Adrenal gland (tissue), 12 donors: ENCODE results near the gene TAAR5. TPM values are rescaled to one million over a fixed set of nuclear protein-coding genes. Genes with fewer than 3 reads are reported as not detected.

ENCODE experiments used
- DNase-seq, 7 donors: peaks; one replicate each; pipeline ENCODE4 v3.0.0-alpha.2; 2019 to 2020
- H3K27ac ChIP-seq, 5 donors: fragments of 200-600 bp; sonication (generic) in 4 of 5; 1 replicate in 3 of 5; 2 replicates in 2 of 5; pipeline versions ENCODE4 v1.5.1 to v1.8.0; 2016 to 2020; ENCODE audit warnings: mild to moderate bottlenecking in 1 of 5
- H3K27me3 ChIP-seq: fragments of 200-600 bp; 2 replicates; pipeline ENCODE4 v1.8.0; 2021
- H3K36me3 ChIP-seq, 2 donors: fragments of 200-600 bp; replicated peaks in 1 of 2; 1 replicate in 1 of 2; 2 replicates in 1 of 2; pipeline versions ENCODE4 v1.5.1 to v1.8.0; 2018 to 2022
- H3K4me1 ChIP-seq, 2 donors: fragments of 200-600 bp; replicated peaks in 1 of 2; 1 replicate in 1 of 2; 2 replicates in 1 of 2; pipeline versions ENCODE4 v1.5.1 to v1.8.0; 2018 to 2021
- H3K4me3 ChIP-seq, 4 donors: fragments of 200-600 bp; sonication (generic) in 3 of 4; one replicate each; pipeline ENCODE4 v1.5.1; 2016 to 2018
- H3K9me3 ChIP-seq, 3 donors: fragments of 200-600 bp; sonication (generic) in 1 of 3; replicated peaks in 1 of 3; 1 replicate in 2 of 3; 2 replicates in 1 of 3; pipeline versions ENCODE4 v1.5.1 to v1.8.0; 2016 to 2021
- CTCF ChIP-seq, 6 experiments: fragments of 450-650 bp in 4 of 6; fragments of 200-600 bp in 2 of 6; sonication (generic) in 1 of 6; IDR thresholded peaks; 1 replicate in 5 of 6; 2 replicates in 1 of 6; pipeline versions ENCODE4 v1.5.1 to v1.8.0; 2016 to 2021; ENCODE audit warnings: antibody characterized with exemption in 6 of 6, mild to moderate bottlenecking in 2 of 6, moderate library complexity in 1 of 6
- POLR2A ChIP-seq, 2 donors: fragments of 450-650 bp; IDR thresholded peaks; one replicate each; pipeline ENCODE4 v1.6.1; 2017; ENCODE audit warnings: antibody characterized with exemption in 2 of 2, mild to moderate bottlenecking in 2 of 2, moderate library complexity in 1 of 2
- WGBS, 4 donors: extraction: QIAGEN DNeasy Blood & Tissue Kit in 2 of 4; methylation state at CpG; one replicate each; pipeline versions ENCODE4 v1.1.5 to v1.1.7; 2013 to 2017; 5-methylcytosine and 5-hydroxymethylcytosine counted together
- intact Hi-C, 2 donors: fragments of 100-400 bp; cut with DNase I; formaldehyde crosslinking; loops; one replicate each; pipeline versions ENCODE4 v1.14.1 to v1.15.0; 2022 to 2023
- polyA plus RNA-seq, 3 donors: library from polyadenylated mRNA; stranded (reverse); fragments of 200-250 nt in 2 of 3; fragments of 350-450 nt in 1 of 3; fragmentation: Illumina TruSeq in 1 of 3; extraction: RNeasy Lipid Tissue Mini Kit (QIAGEN cat#74804) in 1 of 3; gene quantifications; one replicate each; pipeline ENCODE4 v1.2.3, GENCODE V29; 2013 to 2014
- small RNA-seq, 2 donors: library from RNA; depleted of rRNA; stranded (forward); fragments of <200 nt; gene quantifications; one replicate each; pipeline ENCODE3, GENCODE V24; 2016
- total RNA-seq, 9 donors: library from RNA; depleted of rRNA in 4 of 9; stranded (reverse); fragments of >200 nt in 4 of 9; fragments of 120-200 nt in 1 of 9; fragmentation: NEBNext Ultra II Directional in 1 of 9; extraction: Animal tissue kit (Norgen Biotek cat#: 25700) in 1 of 9; gene quantifications; one replicate each; pipeline versions ENCODE4 v1.1.0 to v1.2.4, GENCODE V29; 2013 to 2023
- donor health status: healthy with polysubstance abuse.
- donor health status: Bipolar disorder and iron deficiency.
- donor health status: DM: yes; HTN: yes; CAD: no.
- donor health status: DM: no; HTN: no; CAD: no.
- donor health status: DM: no; HTN: no; CAD: no.
- donor health status: DM: yes; HTN: yes; CAD: no.

The TAAR5 gene
- total and polyA plus RNA-seq, 12 donors: not detected

DNA sequence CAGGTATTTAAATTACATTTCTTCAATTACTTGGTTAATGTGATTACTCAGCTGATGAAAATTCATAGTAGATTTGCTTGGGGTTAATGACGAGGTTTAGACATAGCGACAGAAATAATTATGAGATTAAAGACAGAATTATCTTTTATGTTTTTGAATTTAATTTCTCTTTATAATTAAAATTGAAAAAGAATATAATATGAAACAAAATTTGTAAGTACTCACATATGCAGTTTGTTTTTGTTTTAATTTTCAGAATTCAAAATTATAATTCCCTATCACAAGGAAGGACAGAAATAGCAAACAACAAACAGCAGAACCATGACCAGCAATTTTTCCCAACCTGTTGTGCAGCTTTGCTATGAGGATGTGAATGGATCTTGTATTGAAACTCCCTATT is 37.2 kb downstream of the TAAR5 start, which contains the start of gene TAAR8:
Gene TAAR8, plus strand, starts transcription at position 301 of the 400 bp plus-strand sequence. Its CDS starts 21 bp downstream, at position 322.
- intact Hi-C loops: no loop called here

GRCh38 chr6:132551214-132551613 is 38.3 kb downstream of the TAAR5 start:
- intact Hi-C loops: no loop called here
- no peaks in the 10 kb centered on the region for H3K27me3 ChIP-seq
- no peaks in the 10 kb centered on the region for H3K36me3 ChIP-seq
- no peak overlapping the region for H3K27ac ChIP-seq
- WGBS, 4 donors: 72 to 89% (median 82%) methylated on average over 4 of the region's 4 CpGs
- H3K4me1 ChIP-seq: no peaks in the 10 kb centered on the region
- no peak for DNase-seq
- TF ChIP-seq CTCF (IDR thresholded peaks at IDR 0.05) (no peak), POLR2A (IDR thresholded peaks at IDR 0.05) (no peak)
- no peak overlapping the region for H3K4me3 ChIP-seq
- H3K9me3 ChIP-seq: no peaks in the 10 kb centered on the region

More for the DNA sequence above, 37.2 kb downstream of the TAAR5 start, which contains the start of gene TAAR8:
- Histone ChIP-seq H3K36me3 (no peaks in the 10 kb centered on the region), H3K27ac (no peak within 1 kb of the TSS), H3K4me1 (no peaks in the 10 kb centered on the region), H3K9me3 (no peaks in the 10 kb centered on the region), H3K27me3 (no peaks in the 10 kb centered on the region), H3K4me3 (no peak within 1 kb of the TSS)
- 91 to 94% (median 92%) methylated on average over 2 of the region's 2 CpGs for WGBS, 4 donors
- TF ChIP-seq POLR2A (IDR thresholded peaks at IDR 0.05) (no peak), CTCF (IDR thresholded peaks at IDR 0.05) (no peak)
- DNase-seq: no peak

DNA sequence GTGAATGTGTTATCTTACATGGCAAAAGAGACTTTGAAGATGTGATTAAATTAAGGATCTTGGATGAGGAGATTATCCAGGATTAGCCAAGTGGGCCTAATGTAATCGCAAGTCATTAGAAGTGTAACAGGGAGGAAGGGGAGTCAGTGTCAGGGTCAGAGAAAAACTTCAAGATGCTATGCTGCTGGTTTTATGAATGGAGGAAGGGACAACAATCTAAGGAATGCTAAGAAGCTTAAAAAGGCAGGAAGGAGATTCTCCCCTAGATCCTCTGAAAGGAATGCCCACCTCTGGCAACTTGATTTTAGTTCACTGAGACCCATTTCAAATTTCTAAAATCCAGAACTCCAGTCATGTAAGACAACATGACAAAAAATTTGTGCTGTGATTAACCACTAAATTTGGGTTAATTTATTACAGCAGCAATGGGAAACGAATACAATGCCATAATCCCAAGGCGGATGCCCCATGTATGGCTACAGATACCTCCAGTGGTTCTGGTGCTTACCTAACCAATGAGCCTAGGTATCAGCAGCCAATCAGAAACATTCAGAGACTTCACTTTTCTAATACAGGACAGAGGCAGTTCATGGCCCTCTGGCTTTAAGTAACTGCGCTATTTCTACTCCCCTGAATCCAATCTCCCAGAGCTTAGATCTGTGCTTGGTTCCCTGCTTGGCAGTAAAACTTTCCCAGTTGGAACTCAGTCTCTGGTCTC is 40.6 kb downstream of the TAAR5 start:
- 80 to 90% (median 85%) methylated on average over 4 of the region's 4 CpGs for WGBS, 4 donors
- no peaks in the 10 kb centered on the region for H3K36me3 ChIP-seq
- no peak for DNase-seq
- H3K27me3 ChIP-seq: no peaks in the 10 kb centered on the region
- no peaks in the 10 kb centered on the region for H3K4me1 ChIP-seq
- TF ChIP-seq CTCF (IDR thresholded peaks at IDR 0.05): no peak
- no peak for TF ChIP-seq POLR2A (IDR thresholded peaks at IDR 0.05)
- no peak overlapping the region for H3K4me3 ChIP-seq
- intact Hi-C loops: no loop called here
- H3K9me3 ChIP-seq: no peaks in the 10 kb centered on the region
- no peak overlapping the region for H3K27ac ChIP-seq

DNA sequence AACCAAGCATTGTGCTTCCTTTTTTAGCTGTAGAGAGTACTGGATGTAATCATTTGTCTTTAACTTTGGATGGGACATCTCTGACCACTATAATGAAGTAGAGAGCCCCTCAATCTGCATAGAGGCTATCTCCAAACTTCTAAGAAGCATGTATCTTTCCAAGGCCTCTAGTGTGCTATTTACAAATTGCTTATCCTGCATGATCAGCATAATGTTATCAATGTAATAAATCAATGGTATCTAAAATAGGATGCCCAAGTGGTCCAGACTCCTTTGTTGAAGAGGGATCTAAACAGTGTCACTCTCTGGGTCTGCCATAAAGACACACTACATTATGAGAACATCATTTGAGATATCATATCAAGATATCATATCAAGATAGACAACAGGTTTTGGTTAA is 44.7 kb downstream of the TAAR5 start:
- no peak for DNase-seq
- Histone ChIP-seq H3K4me1 (no peaks in the 10 kb centered on the region), H3K27me3 (peaks cover 11% of the 10 kb centered on the region), H3K9me3 (no peaks in the 10 kb centered on the region), H3K27ac (no peak overlapping the region), H3K36me3 (no peaks in the 10 kb centered on the region), H3K4me3 (no peak overlapping the region)
- TF ChIP-seq POLR2A (IDR thresholded peaks at IDR 0.05) (no peak), CTCF (IDR thresholded peaks at IDR 0.05) (no peak)
- intact Hi-C loops: no loop called here

Small RNA genes lying within 50 kb of the gene (small RNA-seq; reads per million reads assigned to genes)
- 0 reads per million in 2 donors for gene TAAR7P

Other genes with a start within 250 kb of the TAAR5 start
- gene MOXD1, start 188.3 kb downstream of the TAAR5 start, total RNA-seq: 10 to 100 TPM in 8 of 9 donors, 1 to 10 TPM in 1; 4.8 to 66.3 (median 43.4) TPM
- gene MOXD1, start 188.3 kb downstream of the TAAR5 start, polyA plus RNA-seq: 10 to 100 TPM; 15.3 to 45.0 (median 17.7) TPM
- gene STX7, start 76.6 kb downstream of the TAAR5 start, total RNA-seq: 10 to 100 TPM; 21.3 to 61.7 (median 39.6) TPM
- 10 to 100 TPM in 1 of 3 donors, 1 to 10 TPM in 2; 4.5 to 36.1 (median 8.8) TPM for gene STX7, start 76.6 kb downstream of the TAAR5 start, polyA plus RNA-seq
- not detected for gene TAAR9, start 51.5 kb downstream of the TAAR5 start, total RNA-seq
- gene TAAR9, start 51.5 kb downstream of the TAAR5 start, polyA plus RNA-seq: not detected
- not detected for gene TAAR8, start 37.1 kb downstream of the TAAR5 start, total RNA-seq
- not detected for gene TAAR8, start 37.1 kb downstream of the TAAR5 start, polyA plus RNA-seq
- gene TAAR6, start 19.4 kb downstream of the TAAR5 start, total RNA-seq: not detected
- not detected for gene TAAR6, start 19.4 kb downstream of the TAAR5 start, polyA plus RNA-seq
- gene TAAR2, start 34.5 kb upstream of the TAAR5 start, total RNA-seq: not detected
- gene TAAR2, start 34.5 kb upstream of the TAAR5 start, polyA plus RNA-seq: not detected
- gene TAAR1, start 69.4 kb upstream of the TAAR5 start, total RNA-seq: not detected
- gene TAAR1, start 69.4 kb upstream of the TAAR5 start, polyA plus RNA-seq: not detected
- 1 to 10 TPM in 6 of 9 donors, under 1 TPM in 3; 0.18 to 3.9 (median 2.0) TPM for gene VNN1, start 124.3 kb upstream of the TAAR5 start, total RNA-seq
- gene VNN1, start 124.3 kb upstream of the TAAR5 start, polyA plus RNA-seq: 1 to 10 TPM in 1 of 3 donors, under 1 TPM in 2; 0.77 to 1.6 (median 0.81) TPM
- 10 to 100 TPM in 1 of 9 donors, 1 to 10 TPM in 8; 1.6 to 20.2 (median 5.2) TPM for gene VNN2, start 168.2 kb upstream of the TAAR5 start, total RNA-seq
- gene VNN2, start 168.2 kb upstream of the TAAR5 start, polyA plus RNA-seq: 1 to 10 TPM in 2 of 3 donors, under 1 TPM in 1; 0.91 to 3.1 (median 1.4) TPM
- 10 to 100 TPM in 8 of 9 donors, 1 to 10 TPM in 1; 8.7 to 32.8 (median 15.0) TPM for gene SLC18B1, start 208.9 kb upstream of the TAAR5 start, total RNA-seq
- 10 to 100 TPM; 10.1 to 10.5 (median 10.2) TPM for gene SLC18B1, start 208.9 kb upstream of the TAAR5 start, polyA plus RNA-seq
- 1,000 to 10,000 TPM in 3 of 9 donors, 100 to 1,000 TPM in 6; 686 to 1,861 (median 839) TPM for gene RPS12, start 224.8 kb upstream of the TAAR5 start, total RNA-seq
- gene RPS12, start 224.8 kb upstream of the TAAR5 start, polyA plus RNA-seq: 1,000 to 10,000 TPM in 1 of 3 donors, 100 to 1,000 TPM in 2; 901 to 1,022 (median 931) TPM